Stimulated activated CD8-positive, alpha-beta memory T cell treated with anti-CD3 and anti-CD28 coated beads, Interleukin-12 subunit alpha, Interleukin-12 subunit beta, amount 100 ng/mL, for 1 hour (primary cell): ENCODE results near the gene PRKCE.

Source experiments
- DNase-seq: peaks from one replicate; pipeline ENCODE4 v3.0.0-alpha.2; 2020; ENCODE audit warnings: low read depth

Gene PRKCE

GRCh38 chr2:45755585-45756335 is 104.3 kb downstream of the PRKCE start:
- no peak for DNase-seq

- DNase-seq, result no peak
Measured at GRCh38 chr2:45758018-45758417, 106.5 kb downstream of the PRKCE start.

- no peak for DNase-seq
Measured at GRCh38 chr2:45759310-45759851, 107.9 kb downstream of the PRKCE start.

- DNase-seq, result no peak
Measured at GRCh38 chr2:45761635-45762034, 110.2 kb downstream of the PRKCE start.

- no peak for DNase-seq
Measured at GRCh38 chr2:45763255-45763654, 111.8 kb downstream of the PRKCE start.

- DNase-seq, result no peak
Measured at GRCh38 chr2:45763797-45764196, 112.3 kb downstream of the PRKCE start.

- DNase-seq, result no peak
Measured at GRCh38 chr2:45765007-45765727, 113.7 kb downstream of the PRKCE start.

- no peak for DNase-seq
Measured at GRCh38 chr2:45765728-45766254, 114.3 kb downstream of the PRKCE start.

- no peak for DNase-seq
Measured at GRCh38 chr2:45768208-45768607, 116.7 kb downstream of the PRKCE start.

- no peak for DNase-seq
Measured at GRCh38 chr2:45769056-45769455, 117.6 kb downstream of the PRKCE start.

GRCh38 chr2:45769854-45770576 is 118.5 kb downstream of the PRKCE start:
- no peak for DNase-seq

- no peak for DNase-seq
Measured at GRCh38 chr2:45770811-45771210, 119.3 kb downstream of the PRKCE start.

GRCh38 chr2:45771261-45771660 is 119.8 kb downstream of the PRKCE start:
- DNase-seq, result no peak

- no peak for DNase-seq
Measured at GRCh38 chr2:45772038-45772437, 120.6 kb downstream of the PRKCE start.

- no peak for DNase-seq
Measured at GRCh38 chr2:45773909-45774308, 122.4 kb downstream of the PRKCE start.

GRCh38 chr2:45774688-45775244 is 123.3 kb downstream of the PRKCE start:
- DNase-seq, result no peak

- no peak for DNase-seq
Measured at GRCh38 chr2:45776160-45776955, 124.9 kb downstream of the PRKCE start.

GRCh38 chr2:45777996-45778719 is 126.7 kb downstream of the PRKCE start:
- DNase-seq, result no peak

GRCh38 chr2:45778720-45779171 is 127.3 kb downstream of the PRKCE start:
- DNase-seq, result peak; percentile 55
